ENCODE measurements around the gene SLC47A2. TPM values are rescaled to one million over a fixed set of nuclear protein-coding genes. Genes with fewer than 3 reads are reported as not detected.

Gene SLC47A2
- total RNA-seq, 1 experiment from 2014 or later = not detected

DNA sequence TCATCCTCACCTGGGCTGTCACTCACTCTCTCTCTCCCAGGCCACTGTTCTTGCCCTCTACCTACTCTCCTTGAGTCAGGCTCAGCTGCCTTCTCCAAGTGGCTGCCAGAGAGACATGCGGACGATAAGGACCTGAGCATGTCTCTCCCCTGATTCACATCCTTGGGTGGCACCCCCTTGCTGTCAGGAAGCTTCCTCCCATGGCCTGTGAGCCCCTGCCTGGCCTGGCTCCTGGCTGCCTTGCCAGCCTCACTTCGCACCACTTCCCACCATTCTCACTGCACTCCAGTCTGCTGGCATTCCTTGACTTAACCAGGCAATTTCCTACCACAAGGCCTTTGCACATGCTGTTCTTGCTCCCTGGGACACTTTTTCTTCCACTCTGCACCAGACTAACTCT, 34.5 kb upstream of the SLC47A2 start:
- H3K9ac ChIP-seq (ENCODE audit: low read length) = no peak overlapping the region
- 0 out of 2 replicates have a peak, but pooled peaks cover 3% of the 10 kb centered on the region for H4K20me1 ChIP-seq (ENCODE audit: insufficient read depth, low read depth, low read length)
- H3K9me2 ChIP-seq (replicated peaks; ENCODE audit: insufficient read depth, low read length) = no peaks in the 10 kb centered on the region
- no peak overlapping the region for H3K4me3 ChIP-seq (ENCODE audit: low read length)
- no peak overlapping the region for H3K27ac ChIP-seq (ENCODE audit: low read length)
- no peaks in the 10 kb centered on the region for H3K36me3 ChIP-seq (ENCODE audit: insufficient read depth, low read length)
- peaks cover 7% of the 10 kb centered on the region for H3K4me1 ChIP-seq (ENCODE audit: low read length)
- H3K9me3 ChIP-seq (ENCODE audit: low read length) = no peaks in the 10 kb centered on the region
- H3K79me2 ChIP-seq (ENCODE audit: low read length) = no peaks in the 10 kb centered on the region
- no peak for DNase-seq
- H3K27me3 ChIP-seq (ENCODE audit: low read length) = no peaks in the 10 kb centered on the region
- H2AFZ ChIP-seq (ENCODE audit: low read length) = no peak overlapping the region
- H3K4me2 ChIP-seq (ENCODE audit: low read depth, low read length, poor library complexity, severe bottlenecking) = no peak overlapping the region

DNA sequence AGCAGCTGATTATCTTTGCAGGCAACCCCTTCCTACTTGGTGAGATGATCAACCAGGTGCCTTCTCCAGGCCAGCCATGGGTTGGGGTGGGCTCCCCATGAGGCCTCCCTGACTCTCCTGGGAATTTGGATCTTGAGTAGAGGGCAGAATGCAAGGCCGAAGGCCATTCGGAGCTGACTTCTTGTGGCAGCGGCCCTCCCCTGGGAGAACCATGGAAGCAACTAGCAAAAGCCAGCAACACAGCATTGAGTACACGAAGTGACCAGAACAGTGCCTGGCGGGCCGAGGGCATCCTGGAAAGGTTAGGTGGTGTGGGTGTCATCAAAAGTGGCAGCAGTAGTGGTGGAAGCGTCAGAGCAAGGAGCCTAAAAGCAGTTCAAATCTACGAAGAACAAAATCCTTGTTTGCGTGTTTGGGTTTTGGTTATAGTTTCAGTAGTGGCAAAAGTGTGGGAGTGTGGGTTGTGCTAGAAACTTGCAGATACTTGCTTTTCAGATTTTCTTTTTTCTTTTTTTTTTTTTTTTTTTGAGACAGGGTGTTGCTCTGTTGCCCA, 33.7 kb upstream of the SLC47A2 start:
- H3K4me3 ChIP-seq (ENCODE audit: low read length) = no peak overlapping the region
- no peaks in the 10 kb centered on the region for H3K36me3 ChIP-seq (ENCODE audit: insufficient read depth, low read length)
- no peak overlapping the region for H2AFZ ChIP-seq (ENCODE audit: low read length)
- H3K9me2 ChIP-seq (replicated peaks; ENCODE audit: insufficient read depth, low read length) = no peaks in the 10 kb centered on the region
- H3K79me2 ChIP-seq (ENCODE audit: low read length) = no peaks in the 10 kb centered on the region
- H3K4me1 ChIP-seq (ENCODE audit: low read length) = peaks cover 7% of the 10 kb centered on the region
- no peaks in the 10 kb centered on the region for H3K27me3 ChIP-seq (ENCODE audit: low read length)
- H3K27ac ChIP-seq (ENCODE audit: low read length) = no peak overlapping the region
- no peak overlapping the region for H3K4me2 ChIP-seq (ENCODE audit: low read depth, low read length, poor library complexity, severe bottlenecking)
- H3K9me3 ChIP-seq (ENCODE audit: low read length) = no peaks in the 10 kb centered on the region
- no peak overlapping the region for H3K9ac ChIP-seq (ENCODE audit: low read length)
- 0 out of 2 replicates have a peak, but pooled peaks cover 3% of the 10 kb centered on the region for H4K20me1 ChIP-seq (ENCODE audit: insufficient read depth, low read depth, low read length)
- no peak for DNase-seq

DNA sequence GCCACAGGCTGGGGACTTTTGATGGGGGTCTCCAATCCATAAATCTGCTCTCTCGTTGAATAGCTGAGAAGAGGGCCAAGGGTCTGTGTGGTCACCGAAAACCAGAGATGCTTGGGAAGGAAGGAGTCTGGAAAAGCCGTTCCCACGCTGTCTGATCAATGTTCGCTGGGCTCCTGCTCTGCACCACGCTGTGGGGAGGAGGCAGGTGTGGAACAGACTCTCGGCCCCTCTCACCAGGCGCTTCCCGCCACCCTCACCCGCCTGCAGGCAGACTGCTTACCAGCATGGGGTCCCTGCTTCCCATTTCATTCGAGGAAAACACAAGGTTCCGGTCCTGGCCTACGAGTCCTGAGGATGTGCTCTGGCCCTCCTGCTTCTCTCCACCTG, 32.4 kb upstream of the SLC47A2 start:
- H3K4me2 ChIP-seq (ENCODE audit: low read depth, low read length, poor library complexity, severe bottlenecking) = no peak overlapping the region
- no peak overlapping the region for H3K4me3 ChIP-seq (ENCODE audit: low read length)
- no peak overlapping the region for H2AFZ ChIP-seq (ENCODE audit: low read length)
- no peaks in the 10 kb centered on the region for H3K27me3 ChIP-seq (ENCODE audit: low read length)
- H3K4me1 ChIP-seq (ENCODE audit: low read length) = no peaks in the 10 kb centered on the region
- no peak overlapping the region for H3K27ac ChIP-seq (ENCODE audit: low read length)
- no peaks in the 10 kb centered on the region for H3K79me2 ChIP-seq (ENCODE audit: low read length)
- no peaks in the 10 kb centered on the region for H3K36me3 ChIP-seq (ENCODE audit: insufficient read depth, low read length)
- H4K20me1 ChIP-seq (ENCODE audit: insufficient read depth, low read depth, low read length) = no peaks in the 10 kb centered on the region
- no peaks in the 10 kb centered on the region for H3K9me3 ChIP-seq (ENCODE audit: low read length)
- no peaks in the 10 kb centered on the region for H3K9me2 ChIP-seq (replicated peaks; ENCODE audit: insufficient read depth, low read length)
- no peak overlapping the region for H3K9ac ChIP-seq (ENCODE audit: low read length)
- no peak for DNase-seq

DNA sequence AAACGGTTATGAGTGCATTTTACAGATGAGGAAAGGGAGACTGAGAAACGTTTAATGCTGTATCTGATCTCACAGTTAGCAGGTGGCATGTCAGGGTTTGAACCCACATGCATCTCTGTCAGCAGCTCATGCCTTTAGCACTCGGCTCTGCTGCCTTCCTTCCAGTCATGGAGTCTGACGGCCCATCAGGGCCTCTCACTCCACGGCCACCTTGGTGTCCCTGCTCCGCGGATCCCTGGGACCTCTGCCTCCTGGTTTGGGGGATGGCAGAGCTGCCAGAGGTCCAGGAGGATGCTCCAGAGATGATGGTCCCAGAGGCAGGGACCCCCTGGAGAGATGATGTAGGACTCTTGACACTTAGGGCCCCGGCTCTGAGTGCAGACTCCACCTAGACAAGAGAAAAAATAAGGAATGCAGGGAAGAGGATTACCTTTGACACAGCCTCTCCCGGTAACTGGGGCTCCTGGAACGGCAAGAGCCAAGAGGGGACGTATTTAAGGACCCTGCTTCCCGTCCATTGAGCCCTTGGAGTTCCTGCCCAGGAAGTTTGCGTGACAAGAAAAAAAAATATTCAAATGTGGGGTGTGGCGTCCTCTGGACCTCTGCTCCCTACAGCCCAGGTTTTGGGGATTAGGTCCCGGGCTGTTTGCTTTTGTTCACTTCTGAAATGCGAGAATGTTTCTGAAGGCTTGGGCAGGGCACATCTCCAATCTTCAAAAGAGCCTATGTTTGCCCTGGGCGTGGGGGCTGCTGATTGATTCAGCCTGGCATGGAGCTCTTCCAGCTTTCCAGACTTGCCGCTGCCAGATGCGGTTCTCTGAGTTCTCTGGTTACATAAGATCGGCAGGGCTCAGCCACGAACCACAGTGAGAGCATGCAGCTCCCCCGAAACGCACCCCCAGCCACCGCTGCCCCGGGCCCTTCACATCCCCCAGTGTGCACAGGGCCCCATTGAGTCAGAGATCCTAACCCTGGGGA, 31.7 kb upstream of the SLC47A2 start, which contains the start of gene ALDH3A1:
TSS of gene ALDH3A1 (minus strand) at position 470 of the 978 bp plus-strand sequence. CDS start 3,169 bp downstream, outside the sequence.
- Histone ChIP-seq H3K79me2 (ENCODE audit: low read length) (no peaks in the 10 kb centered on the region), H3K9me3 (ENCODE audit: low read length) (no peaks in the 10 kb centered on the region), H3K4me3 (ENCODE audit: low read length) (no peak within 1 kb of the TSS), H3K4me1 (ENCODE audit: low read length) (no peaks in the 10 kb centered on the region), H3K9me2 (replicated peaks; ENCODE audit: insufficient read depth, low read length) (no peaks in the 10 kb centered on the region), H3K4me2 (ENCODE audit: low read depth, low read length, poor library complexity, severe bottlenecking) (no peak within 1 kb of the TSS), H3K9ac (ENCODE audit: low read length) (no peak within 1 kb of the TSS), H3K27me3 (ENCODE audit: low read length) (no peaks in the 10 kb centered on the region), H3K27ac (ENCODE audit: low read length) (no peak within 1 kb of the TSS), H4K20me1 (ENCODE audit: insufficient read depth, low read depth, low read length) (no peaks in the 10 kb centered on the region), H3K36me3 (ENCODE audit: insufficient read depth, low read length) (no peaks in the 10 kb centered on the region), H2AFZ (ENCODE audit: low read length) (no peak within 1 kb of the TSS)
- no peak for DNase-seq

DNA sequence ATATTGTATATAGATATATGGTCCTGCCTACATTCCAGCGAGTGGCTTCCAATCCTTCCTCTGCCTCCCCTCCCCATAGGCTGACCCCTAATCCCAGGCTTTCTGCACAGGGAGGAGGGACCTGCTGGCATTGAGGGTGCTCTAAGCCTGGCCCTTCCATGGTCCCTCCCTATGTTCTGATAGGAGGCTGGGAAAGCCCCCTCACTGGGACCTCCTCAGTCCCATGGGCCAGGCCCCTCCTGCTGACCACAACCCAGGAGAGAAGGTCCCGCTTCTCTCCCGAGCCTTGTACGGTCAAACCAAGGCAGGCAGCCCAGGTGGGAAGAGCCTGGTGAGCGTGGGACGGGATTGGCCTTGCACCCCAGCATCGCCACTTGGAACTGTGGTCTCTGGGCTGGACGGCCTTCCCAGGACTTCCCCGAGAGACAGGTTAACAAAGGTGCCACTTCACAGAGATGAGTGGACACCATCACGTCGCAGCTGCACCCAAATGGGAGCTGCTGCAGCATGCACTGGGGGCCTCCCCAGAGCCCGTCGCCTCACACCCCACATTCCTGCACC, 30.9 kb upstream of the SLC47A2 start:
- DNase-seq = no peak
- no peaks in the 10 kb centered on the region for H3K9me3 ChIP-seq (ENCODE audit: low read length)
- no peaks in the 10 kb centered on the region for H3K4me1 ChIP-seq (ENCODE audit: low read length)
- no peak overlapping the region for H3K9ac ChIP-seq (ENCODE audit: low read length)
- H3K4me2 ChIP-seq (ENCODE audit: low read depth, low read length, poor library complexity, severe bottlenecking) = no peak overlapping the region
- H3K27me3 ChIP-seq (ENCODE audit: low read length) = no peaks in the 10 kb centered on the region
- no peaks in the 10 kb centered on the region for H3K36me3 ChIP-seq (ENCODE audit: insufficient read depth, low read length)
- no peak overlapping the region for H3K4me3 ChIP-seq (ENCODE audit: low read length)
- no peak overlapping the region for H3K27ac ChIP-seq (ENCODE audit: low read length)
- no peak overlapping the region for H2AFZ ChIP-seq (ENCODE audit: low read length)
- no peaks in the 10 kb centered on the region for H4K20me1 ChIP-seq (ENCODE audit: insufficient read depth, low read depth, low read length)
- H3K9me2 ChIP-seq (replicated peaks; ENCODE audit: insufficient read depth, low read length) = no peaks in the 10 kb centered on the region
- no peaks in the 10 kb centered on the region for H3K79me2 ChIP-seq (ENCODE audit: low read length)

DNA sequence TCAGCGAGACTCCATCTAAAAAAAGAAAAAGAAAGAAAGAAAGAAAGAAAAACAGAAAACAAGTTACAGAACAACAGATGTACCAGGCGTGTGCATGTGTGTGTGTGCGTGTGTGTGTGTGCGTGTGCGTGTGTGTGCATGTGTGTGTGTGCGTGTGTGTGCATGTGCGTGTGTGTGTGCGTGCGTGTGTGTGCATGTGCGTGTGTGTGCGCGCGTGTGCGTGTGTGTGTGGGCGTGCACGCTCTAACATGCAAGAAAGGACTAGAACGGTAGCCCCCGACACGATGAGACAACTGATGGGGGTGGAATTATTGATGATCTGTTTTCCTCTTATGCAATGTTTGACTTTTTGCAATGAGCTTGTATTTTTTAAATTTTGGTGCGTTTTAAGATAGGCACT, 30.1 kb upstream of the SLC47A2 start:
- H3K4me3 ChIP-seq (ENCODE audit: low read length) = no peak overlapping the region

DNA sequence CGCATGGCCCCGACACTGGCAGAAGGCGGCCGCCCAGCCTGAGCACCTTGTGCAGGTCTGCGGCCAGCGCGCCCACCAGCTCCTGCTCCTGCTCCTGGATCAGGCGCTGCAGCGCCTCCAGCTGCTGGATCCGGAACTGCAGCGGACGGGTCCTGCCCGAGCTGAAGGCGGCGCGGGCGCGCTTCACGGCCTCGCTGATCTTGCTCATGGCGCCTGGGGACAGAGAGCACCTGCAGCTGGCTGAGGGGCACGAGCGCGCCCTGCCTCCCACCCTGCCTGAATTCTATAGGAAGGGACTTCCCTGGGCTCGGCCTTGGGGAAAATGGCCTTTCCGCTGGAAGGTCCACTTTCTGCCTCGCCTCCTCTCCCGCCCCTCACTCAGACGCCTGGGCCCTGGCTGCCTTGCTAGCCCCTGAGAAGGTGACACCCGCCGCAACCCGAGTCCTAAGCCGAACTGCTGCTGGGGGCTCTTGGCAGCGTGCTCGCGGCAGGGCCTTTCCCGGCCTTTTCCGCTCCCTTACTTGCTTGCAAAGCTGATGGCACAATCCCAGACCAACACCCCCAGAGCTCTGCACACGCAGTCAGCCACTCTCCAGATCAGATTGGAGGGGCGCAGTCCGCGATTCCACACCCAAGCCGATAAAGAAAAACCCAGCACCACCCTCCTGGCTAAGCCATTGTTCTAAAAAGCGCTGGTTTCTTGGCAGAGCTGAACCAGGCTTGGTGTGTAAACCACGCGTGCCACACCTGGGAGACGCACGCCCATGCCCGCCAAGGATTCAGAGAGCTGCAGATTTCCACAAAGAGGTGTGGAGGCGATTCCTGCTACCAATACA, 28.8 kb upstream of the SLC47A2 start:
- no peak overlapping the region for H3K4me2 ChIP-seq (ENCODE audit: low read depth, low read length, poor library complexity, severe bottlenecking)
- no peaks in the 10 kb centered on the region for H4K20me1 ChIP-seq (ENCODE audit: insufficient read depth, low read depth, low read length)
- DNase-seq = peak; percentile 47
- no peaks in the 10 kb centered on the region for H3K9me2 ChIP-seq (replicated peaks; ENCODE audit: insufficient read depth, low read length)
- no peaks in the 10 kb centered on the region for H3K36me3 ChIP-seq (ENCODE audit: insufficient read depth, low read length)
- no peak overlapping the region for H3K9ac ChIP-seq (ENCODE audit: low read length)
- H3K4me3 ChIP-seq (ENCODE audit: low read length) = no peak overlapping the region
- H3K9me3 ChIP-seq (ENCODE audit: low read length) = no peaks in the 10 kb centered on the region
- H3K27me3 ChIP-seq (ENCODE audit: low read length) = no peaks in the 10 kb centered on the region
- H2AFZ ChIP-seq (ENCODE audit: low read length) = no peak overlapping the region
- no peaks in the 10 kb centered on the region for H3K4me1 ChIP-seq (ENCODE audit: low read length)
- H3K27ac ChIP-seq (ENCODE audit: low read length) = no peak overlapping the region
- H3K79me2 ChIP-seq (ENCODE audit: low read length) = no peaks in the 10 kb centered on the region

More for the DNA sequence above, 30.1 kb upstream of the SLC47A2 start:
- no peak for DNase-seq
- H4K20me1 ChIP-seq (ENCODE audit: insufficient read depth, low read depth, low read length) = no peaks in the 10 kb centered on the region
- H3K4me1 ChIP-seq (ENCODE audit: low read length) = no peaks in the 10 kb centered on the region
- no peak overlapping the region for H2AFZ ChIP-seq (ENCODE audit: low read length)
- no peak overlapping the region for H3K9ac ChIP-seq (ENCODE audit: low read length)
- no peaks in the 10 kb centered on the region for H3K9me2 ChIP-seq (replicated peaks; ENCODE audit: insufficient read depth, low read length)
- no peak overlapping the region for H3K4me2 ChIP-seq (ENCODE audit: low read depth, low read length, poor library complexity, severe bottlenecking)
- no peaks in the 10 kb centered on the region for H3K36me3 ChIP-seq (ENCODE audit: insufficient read depth, low read length)
- no peak overlapping the region for H3K27ac ChIP-seq (ENCODE audit: low read length)
- H3K79me2 ChIP-seq (ENCODE audit: low read length) = no peaks in the 10 kb centered on the region
- no peaks in the 10 kb centered on the region for H3K9me3 ChIP-seq (ENCODE audit: low read length)
- H3K27me3 ChIP-seq (ENCODE audit: low read length) = no peaks in the 10 kb centered on the region
